Measurements from ENCODE around the gene OGFOD3.

OGFOD3 gene

DNA sequence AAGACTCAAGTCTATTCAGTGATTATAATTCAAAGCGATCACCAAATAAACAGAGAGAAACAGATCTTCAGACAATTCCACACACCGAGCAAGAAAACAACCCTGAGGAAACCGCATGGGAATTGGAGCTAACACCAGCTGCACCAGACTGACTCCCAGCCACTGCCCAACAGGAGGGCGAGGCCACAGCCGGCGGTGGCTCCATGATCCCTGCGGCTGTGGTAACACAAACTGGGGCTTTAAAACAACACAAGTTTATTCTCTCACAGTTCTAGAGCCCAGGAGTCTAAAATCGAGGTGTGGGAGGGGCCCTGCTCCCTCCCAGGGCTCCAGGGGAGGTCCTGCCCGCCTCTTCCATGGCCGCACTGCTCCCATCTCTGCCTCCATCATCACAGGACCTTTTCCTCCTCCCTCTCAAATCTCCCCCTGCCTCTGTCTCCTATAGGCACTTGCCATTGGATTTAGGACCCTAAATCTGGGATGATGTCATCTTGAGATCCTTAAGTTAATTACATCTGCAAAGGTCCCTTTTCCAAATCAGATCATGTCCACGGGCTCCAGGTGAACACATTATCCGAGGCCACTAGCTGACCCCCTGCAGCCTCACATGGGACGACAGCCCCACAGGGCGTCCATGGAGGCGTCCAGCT, 10.0 kb downstream of the OGFOD3 start:
- no peak overlapping the region for H2AFZ ChIP-seq (ENCODE audit: low read depth, low read length)
- DNase-seq (no peak), ATAC-seq (ENCODE audit: insufficient read depth, low read depth) (no peak)
- no peak overlapping the region for H3K9ac ChIP-seq (ENCODE audit: low read depth, low read length)
- TF ChIP-seq, protein P1, sequence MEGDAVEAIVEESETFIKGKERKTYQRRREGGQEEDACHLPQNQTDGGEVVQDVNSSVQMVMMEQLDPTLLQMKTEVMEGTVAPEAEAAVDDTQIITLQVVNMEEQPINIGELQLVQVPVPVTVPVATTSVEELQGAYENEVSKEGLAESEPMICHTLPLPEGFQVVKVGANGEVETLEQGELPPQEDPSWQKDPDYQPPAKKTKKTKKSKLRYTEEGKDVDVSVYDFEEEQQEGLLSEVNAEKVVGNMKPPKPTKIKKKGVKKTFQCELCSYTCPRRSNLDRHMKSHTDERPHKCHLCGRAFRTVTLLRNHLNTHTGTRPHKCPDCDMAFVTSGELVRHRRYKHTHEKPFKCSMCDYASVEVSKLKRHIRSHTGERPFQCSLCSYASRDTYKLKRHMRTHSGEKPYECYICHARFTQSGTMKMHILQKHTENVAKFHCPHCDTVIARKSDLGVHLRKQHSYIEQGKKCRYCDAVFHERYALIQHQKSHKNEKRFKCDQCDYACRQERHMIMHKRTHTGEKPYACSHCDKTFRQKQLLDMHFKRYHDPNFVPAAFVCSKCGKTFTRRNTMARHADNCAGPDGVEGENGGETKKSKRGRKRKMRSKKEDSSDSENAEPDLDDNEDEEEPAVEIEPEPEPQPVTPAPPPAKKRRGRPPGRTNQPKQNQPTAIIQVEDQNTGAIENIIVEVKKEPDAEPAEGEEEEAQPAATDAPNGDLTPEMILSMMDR (IDR thresholded peaks at IDR 0.05; ENCODE audit: borderline replicate concordance, extremely low read depth, low read length, poor library complexity, severe bottlenecking), result no peak
- no peak for TF ChIP-seq EZH2 (IDR thresholded peaks at IDR 0.05; ENCODE audit: borderline replicate concordance, low read depth, low read length, severe bottlenecking)
- H3K27ac ChIP-seq (ENCODE audit: low read length), result no peak overlapping the region
- no peaks in the 10 kb centered on the region for H3K27me3 ChIP-seq (ENCODE audit: insufficient read depth, low read length, poor library complexity)
- peaks cover 7% of the 10 kb centered on the region; the same call in 1 of the 2 replicates for H4K20me1 ChIP-seq (ENCODE audit: insufficient read depth, low read length)
- peaks cover 25% of the 10 kb centered on the region for H3K36me3 ChIP-seq (ENCODE audit: insufficient read depth, low read length)
- peaks cover 10% of the 10 kb centered on the region; the same call in 1 of the 2 replicates for H3K79me2 ChIP-seq (ENCODE audit: insufficient read depth, low read length)
- H3K4me1 ChIP-seq (ENCODE audit: insufficient read depth, low read length), result no peaks in the 10 kb centered on the region
- H3K4me2 ChIP-seq (ENCODE audit: insufficient read depth, low read length), result no peak overlapping the region
- no peaks in the 10 kb centered on the region for H3K9me3 ChIP-seq (ENCODE audit: insufficient read depth, low read length, severe bottlenecking)
- H3K4me3 ChIP-seq (ENCODE audit: low read depth in 1 of 2, low read length in 2 of 2), result no peak overlapping the region

DNA sequence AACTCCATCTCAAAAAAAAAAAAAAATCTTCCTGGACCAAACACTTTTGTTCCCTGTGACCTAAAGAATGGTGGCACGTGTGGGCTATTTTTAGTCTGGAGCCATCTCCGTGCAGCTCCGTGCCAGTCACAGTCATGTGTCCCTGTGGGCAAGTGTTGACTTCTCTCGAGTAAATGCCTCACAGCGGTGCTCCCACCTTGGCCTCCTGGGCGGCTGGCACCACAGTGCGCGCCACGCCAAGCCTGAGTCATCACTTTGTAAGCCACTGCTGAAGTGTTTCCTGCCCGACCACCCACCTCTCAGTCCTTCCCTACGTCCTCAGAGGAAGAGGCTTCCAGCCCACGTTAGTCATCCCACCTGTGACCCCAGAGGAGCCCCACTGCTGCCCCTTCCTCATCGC, 11.1 kb downstream of the OGFOD3 start:
- Histone ChIP-seq H3K9me3 (ENCODE audit: insufficient read depth, low read length, severe bottlenecking) (no peaks in the 10 kb centered on the region), H3K79me2 (ENCODE audit: insufficient read depth, low read length) (peaks cover 8% of the 10 kb centered on the region; the same call in 1 of the 2 replicates), H3K4me1 (ENCODE audit: insufficient read depth, low read length) (no peaks in the 10 kb centered on the region), H3K36me3 (ENCODE audit: insufficient read depth, low read length) (peaks cover 26% of the 10 kb centered on the region), H3K4me3 (ENCODE audit: low read depth in 1 of 2, low read length in 2 of 2) (no peak overlapping the region), H3K9ac (ENCODE audit: low read depth, low read length) (no peak overlapping the region), H3K4me2 (ENCODE audit: insufficient read depth, low read length) (no peak overlapping the region), H3K27me3 (ENCODE audit: insufficient read depth, low read length, poor library complexity) (no peaks in the 10 kb centered on the region), H4K20me1 (ENCODE audit: insufficient read depth, low read length) (peaks cover 7% of the 10 kb centered on the region; the same call in 1 of the 2 replicates), H3K27ac (ENCODE audit: low read length) (0 out of 2 replicates have a peak overlapping the region, but pooled peaks have one; percentile 3), H2AFZ (ENCODE audit: low read depth, low read length) (no peak overlapping the region)
- no peak for DNase-seq
- TF ChIP-seq, protein P1 (IDR thresholded peaks at IDR 0.05; ENCODE audit: borderline replicate concordance, extremely low read depth, low read length, poor library complexity, severe bottlenecking), result no peak
- TF ChIP-seq EZH2 (IDR thresholded peaks at IDR 0.05; ENCODE audit: borderline replicate concordance, low read depth, low read length, severe bottlenecking), result no peak
- ATAC-seq (ENCODE audit: insufficient read depth, low read depth), result no peak

DNA sequence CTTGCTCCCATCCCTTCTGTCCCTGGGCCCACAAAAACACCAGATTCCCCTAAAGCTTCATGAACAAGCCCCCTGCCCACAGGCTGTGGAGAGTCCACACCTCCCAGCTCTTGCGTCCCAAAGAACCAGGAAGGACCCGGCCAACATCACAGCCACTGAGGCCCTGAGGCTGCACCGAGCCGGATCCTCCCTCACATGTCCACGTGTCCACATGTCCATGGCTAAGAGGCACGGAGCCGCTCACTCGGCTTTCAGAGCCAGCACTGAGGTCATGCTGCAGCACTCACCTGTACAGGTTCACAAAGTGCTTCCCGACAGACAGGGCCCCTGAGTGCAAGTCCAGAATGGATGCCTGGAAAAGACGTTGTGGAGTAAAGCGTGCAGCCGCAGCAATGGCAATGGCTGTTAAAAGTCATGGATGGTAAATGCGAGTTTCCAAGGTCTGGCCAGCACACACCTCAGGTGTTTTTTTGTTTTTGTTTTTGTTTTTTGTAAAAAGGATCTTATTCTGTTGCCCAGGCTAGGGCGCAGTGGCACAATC, 12.2 kb downstream of the OGFOD3 start:
- Histone ChIP-seq H3K79me2 (ENCODE audit: insufficient read depth, low read length) (peaks cover 3% of the 10 kb centered on the region; the same call in 1 of the 2 replicates), H3K4me1 (ENCODE audit: insufficient read depth, low read length) (no peaks in the 10 kb centered on the region), H3K27me3 (ENCODE audit: insufficient read depth, low read length, poor library complexity) (no peaks in the 10 kb centered on the region), H3K4me2 (ENCODE audit: insufficient read depth, low read length) (no peak overlapping the region), H3K9me3 (ENCODE audit: insufficient read depth, low read length, severe bottlenecking) (no peaks in the 10 kb centered on the region), H4K20me1 (ENCODE audit: insufficient read depth, low read length) (0 out of 2 replicates have a peak, but pooled peaks cover 2% of the 10 kb centered on the region), H3K36me3 (ENCODE audit: insufficient read depth, low read length) (peaks cover 30% of the 10 kb centered on the region), H2AFZ (ENCODE audit: low read depth, low read length) (no peak overlapping the region), H3K4me3 (ENCODE audit: low read depth in 1 of 2, low read length in 2 of 2) (no peak overlapping the region), H3K9ac (ENCODE audit: low read depth, low read length) (no peak overlapping the region), H3K27ac (ENCODE audit: low read length) (no peak overlapping the region)
- TF ChIP-seq, protein P1 (IDR thresholded peaks at IDR 0.05; ENCODE audit: borderline replicate concordance, extremely low read depth, low read length, poor library complexity, severe bottlenecking), result no peak
- no peak for TF ChIP-seq EZH2 (IDR thresholded peaks at IDR 0.05; ENCODE audit: borderline replicate concordance, low read depth, low read length, severe bottlenecking)
- ATAC-seq (ENCODE audit: insufficient read depth, low read depth) (no peak), DNase-seq (no peak)
